ENCODE results near the gene MED29.

MED29 gene

GRCh38 chr19:39399668-39400050 lies 8.5 kb downstream of the MED29 start:
- DNase-seq, result no peak

GRCh38 chr19:39400061-39400460 lies 8.9 kb downstream of the MED29 start:
- no peak for DNase-seq

GRCh38 chr19:39401070-39401548 lies 9.9 kb downstream of the MED29 start:
- DNase-seq, result no peak

- peak; percentile 80 for DNase-seq
These were observed 10.6 kb downstream of the MED29 start for GRCh38 chr19:39401549-39402345.

- peak; percentile 82 for DNase-seq
These were observed 11.4 kb downstream of the MED29 start for GRCh38 chr19:39402346-39403300.

GRCh38 chr19:39403331-39404312 lies 12.4 kb downstream of the MED29 start:
- peak; percentile 97 for DNase-seq

GRCh38 chr19:39405261-39405957 lies 14.2 kb downstream of the MED29 start:
- DNase-seq, result no peak

- DNase-seq, result peak; percentile 78
These were observed 14.9 kb downstream of the MED29 start for GRCh38 chr19:39405958-39406655.

GRCh38 chr19:39406656-39407409 lies 15.7 kb downstream of the MED29 start, which contains the start of gene ZFP36:
ZFP36 (plus strand) TSS chr19:39406847; CDS start chr19:39406905, 58 bp downstream.
- DNase-seq, result peak; percentile 83

GRCh38 chr19:39407410-39407659 lies 16.2 kb downstream of the MED29 start:
- DNase-seq, result no peak

GRCh38 chr19:39407660-39408391 lies 16.6 kb downstream of the MED29 start:
- DNase-seq, result peak; percentile 55

GRCh38 chr19:39408392-39409207 lies 17.4 kb downstream of the MED29 start:
- no peak for DNase-seq

- peak; percentile 80 for DNase-seq
These were observed 18.2 kb downstream of the MED29 start for GRCh38 chr19:39409208-39410016.

GRCh38 chr19:39410017-39410830 lies 19.0 kb downstream of the MED29 start:
- DNase-seq, result peak; percentile 53

GRCh38 chr19:39410831-39411080 lies 19.6 kb downstream of the MED29 start:
- DNase-seq, result no peak

GRCh38 chr19:39411081-39411831 lies 20.1 kb downstream of the MED29 start:
- no peak for DNase-seq

GRCh38 chr19:39411832-39412099 lies 20.6 kb downstream of the MED29 start:
- DNase-seq, result peak; percentile 86

All from stimulated activated naive CD4-positive, alpha-beta T cell treated with Interleukin-2 at 50 U/mL for 16 hours (primary cell).